Stimulated activated CD4-positive, alpha-beta T cell treated with anti-CD3 and anti-CD28 coated beads, Interleukin-15, amount 100 ng/mL, for 24 hours (primary cell): ENCODE measurements around the gene CASZ1.

ENCODE experiments used
- DNase-seq: peaks from one replicate; pipeline ENCODE4 v3.0.0-alpha.2; 2020

Gene CASZ1

DNA sequence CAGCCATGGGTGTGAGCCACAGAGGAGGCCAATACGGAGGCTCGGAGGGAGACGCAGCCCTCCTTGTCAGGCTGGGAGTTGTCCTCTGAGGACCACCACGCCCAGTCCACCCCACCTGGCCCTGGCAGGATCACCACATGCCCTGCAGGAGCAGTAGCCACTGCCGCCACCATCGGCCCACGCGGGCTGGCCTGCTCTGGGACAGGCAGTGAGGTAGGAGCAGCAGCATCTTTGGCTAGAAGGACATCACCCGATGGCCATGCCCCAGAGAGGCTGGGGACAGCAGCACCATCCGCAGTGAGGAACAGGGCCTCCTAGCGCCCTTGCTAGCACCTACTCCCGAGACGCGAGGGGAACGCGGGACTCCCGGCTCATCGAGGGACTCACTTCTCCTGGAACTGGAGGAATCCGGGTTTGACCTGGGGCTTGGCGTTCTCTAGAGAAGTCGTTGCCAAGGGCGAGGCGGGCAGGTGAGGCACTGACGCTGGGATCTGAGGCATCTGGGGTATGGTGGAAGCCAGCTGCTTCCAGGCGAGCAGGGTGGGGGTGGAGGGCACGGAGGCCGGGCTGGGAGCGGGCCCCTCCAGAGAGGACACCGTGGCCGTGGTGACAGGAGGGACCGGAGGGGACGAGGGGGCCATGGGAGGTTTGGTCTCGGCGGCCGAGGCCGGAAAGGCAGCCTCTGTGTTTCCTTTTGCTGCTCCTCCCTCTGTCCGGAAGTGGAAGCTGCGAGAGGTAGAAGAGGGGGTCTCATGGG is 148.9 kb downstream of the CASZ1 start:
- no peak for DNase-seq

GRCh38 chr1:10646347-10646861 is 150.0 kb downstream of the CASZ1 start:
- no peak for DNase-seq

GRCh38 chr1:10644307-10645128 is 151.9 kb downstream of the CASZ1 start:
- peak; percentile 20 for DNase-seq

DNA sequence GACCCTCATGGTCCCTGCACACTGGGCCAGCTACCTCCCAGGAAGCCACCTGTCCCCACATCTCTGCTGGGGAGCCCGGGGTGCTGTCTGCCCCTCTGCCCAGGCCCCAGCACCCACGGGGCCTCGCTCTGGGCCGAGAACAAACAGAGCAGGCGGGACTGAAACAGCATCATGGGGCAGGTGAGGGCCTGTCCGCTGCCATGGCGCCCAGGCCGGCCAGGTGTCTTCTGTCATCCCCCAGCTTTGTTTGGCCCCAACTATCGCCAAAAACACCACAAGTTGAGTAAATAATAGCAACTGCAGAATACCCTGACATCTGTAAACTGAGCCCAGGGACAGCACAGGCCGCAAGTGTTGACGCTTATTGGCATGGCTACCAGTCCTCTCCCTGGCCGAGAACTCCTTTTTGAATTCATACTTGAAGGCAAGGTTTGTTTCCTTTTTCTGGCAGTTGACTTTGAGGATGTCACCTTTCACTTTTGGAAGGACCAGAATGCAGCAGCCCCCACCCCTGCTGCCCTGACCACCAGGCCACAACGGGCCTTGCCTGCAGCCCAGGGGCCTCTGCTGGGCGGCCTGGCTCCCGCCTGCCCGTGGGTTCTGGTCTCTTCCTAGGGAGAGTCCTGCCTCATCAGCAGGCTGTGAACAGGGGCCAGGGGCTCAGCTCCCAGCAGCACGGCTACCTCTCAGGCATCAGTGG is 152.7 kb downstream of the CASZ1 start:
- no peak for DNase-seq

DNA sequence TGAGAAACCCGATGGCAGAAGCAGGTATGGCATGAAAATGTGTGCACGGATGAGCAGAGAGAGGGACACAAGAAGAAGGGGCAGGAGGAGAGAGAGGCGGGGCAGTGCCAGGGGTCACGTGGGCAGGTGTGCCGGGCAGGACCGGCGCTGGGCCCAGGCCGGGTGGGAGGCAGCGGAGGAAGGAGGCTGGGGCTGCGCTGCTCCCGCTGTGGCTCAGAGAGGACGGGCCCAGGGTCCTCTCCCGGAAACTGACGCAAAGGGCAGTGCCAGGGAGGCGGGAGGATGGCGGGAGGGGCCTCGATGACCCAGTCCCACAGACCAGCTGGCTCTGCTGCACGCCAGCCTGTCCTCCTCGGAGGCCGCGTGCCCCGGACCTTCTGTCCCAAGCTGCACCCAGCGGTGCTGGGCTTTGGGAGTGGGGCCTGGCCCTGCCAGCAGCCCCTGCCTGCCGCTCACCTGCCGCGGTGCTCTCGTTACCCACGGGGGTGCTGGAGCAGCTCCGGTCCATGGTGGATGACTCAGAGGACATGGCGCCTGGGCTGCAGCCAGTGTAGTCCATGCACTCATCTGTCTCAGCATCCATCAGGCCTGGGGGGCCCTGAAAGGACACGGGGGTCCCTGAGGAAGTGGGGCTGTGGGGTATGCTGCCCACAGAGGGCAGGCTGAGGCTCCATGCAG is 153.9 kb downstream of the CASZ1 start:
- DNase-seq: no peak

GRCh38 chr1:10641976-10642375 is 154.5 kb downstream of the CASZ1 start:
- DNase-seq: no peak

- no peak for DNase-seq
These were observed 155.4 kb downstream of the CASZ1 start for GRCh38 chr1:10640843-10641553.

DNA sequence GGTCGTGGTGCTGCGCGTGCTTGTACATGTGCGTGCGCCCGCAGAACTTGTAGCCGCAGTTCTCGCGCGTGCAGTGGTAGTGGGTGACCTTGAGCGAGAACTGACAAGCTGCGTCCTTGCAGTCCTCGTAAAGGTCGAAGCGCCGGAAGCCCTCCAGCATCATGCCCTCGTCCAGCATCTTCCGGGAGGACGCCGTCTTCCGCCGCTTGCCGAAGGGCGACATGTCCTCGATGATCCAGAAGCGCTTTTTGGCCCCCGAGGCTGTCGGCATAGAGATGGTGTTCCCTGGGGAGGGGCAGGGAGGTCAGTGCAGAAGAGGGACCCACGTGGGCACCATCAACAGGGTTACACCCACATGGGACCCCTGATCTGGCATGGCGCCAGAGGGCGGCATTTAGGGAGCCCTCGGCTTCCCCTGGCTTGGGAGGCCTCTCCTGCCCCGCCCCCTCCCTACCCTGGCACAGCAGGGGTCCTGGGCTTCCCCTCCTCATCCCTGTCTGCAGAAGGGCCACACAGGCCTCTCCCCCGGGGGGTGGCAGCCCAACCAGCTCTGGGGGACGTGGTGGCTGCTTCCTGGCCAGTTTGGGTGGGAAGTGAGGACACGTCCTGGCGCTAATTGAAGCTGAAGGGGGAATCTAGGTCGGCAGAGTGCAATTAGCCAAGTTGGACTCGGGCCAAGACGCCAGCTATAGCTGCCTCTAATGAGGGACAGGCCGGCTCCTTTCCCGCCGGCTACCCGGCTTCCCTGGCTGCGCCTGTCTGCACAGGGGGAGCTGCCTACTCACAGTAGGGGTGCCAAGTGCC is 156.5 kb downstream of the CASZ1 start:
- DNase-seq: no peak

GRCh38 chr1:10639011-10639774 is 157.3 kb downstream of the CASZ1 start:
- DNase-seq: no peak

GRCh38 chr1:10638559-10639005 is 157.9 kb downstream of the CASZ1 start:
- DNase-seq: no peak

- no peak for DNase-seq
These were observed 158.4 kb downstream of the CASZ1 start for GRCh38 chr1:10637834-10638558.

DNA sequence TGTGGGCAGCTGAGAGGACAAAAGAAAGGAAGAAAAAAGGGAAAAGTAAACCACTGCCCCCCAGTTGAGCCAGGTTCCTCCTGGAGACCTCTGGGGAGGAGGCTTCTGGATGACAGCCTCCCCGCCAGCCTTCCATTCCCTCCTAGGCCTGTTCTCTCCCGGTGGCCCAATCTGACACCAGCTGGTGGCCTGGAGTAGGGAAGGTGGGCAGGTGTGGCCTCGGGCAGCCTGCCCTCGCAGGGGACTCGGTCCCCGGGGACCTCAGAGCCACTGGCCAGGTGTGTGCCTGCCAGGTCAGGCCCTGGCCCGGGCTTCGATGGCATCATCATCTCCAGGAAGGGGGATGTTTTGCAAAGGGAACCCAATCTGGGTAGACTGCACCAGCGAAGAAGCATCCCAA is 159.0 kb downstream of the CASZ1 start:
- DNase-seq: no peak

- no peak for DNase-seq
These were observed 160.5 kb downstream of the CASZ1 start for GRCh38 chr1:10635992-10636391.

- no peak for DNase-seq
These were observed 161.2 kb downstream of the CASZ1 start for GRCh38 chr1:10635085-10635896.

GRCh38 chr1:10634428-10635084 is 161.9 kb downstream of the CASZ1 start:
- no peak for DNase-seq

DNA sequence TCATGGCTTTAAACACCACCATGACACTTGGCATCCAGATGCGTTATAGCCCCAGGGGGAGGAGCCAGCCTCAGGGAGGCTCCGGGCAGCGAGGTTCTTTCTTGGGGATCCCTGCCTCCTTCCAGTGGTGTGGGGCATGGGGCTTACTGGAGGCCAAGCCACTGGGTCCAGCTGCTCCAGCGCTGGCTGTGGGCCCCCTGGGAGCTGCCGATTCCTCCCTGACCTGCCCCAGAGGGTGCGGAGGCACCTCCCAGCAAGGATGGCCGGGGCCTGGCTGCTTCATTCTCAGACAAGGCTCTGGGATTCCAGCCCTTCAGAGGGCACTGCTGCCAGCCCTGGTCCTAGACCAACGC is 162.4 kb downstream of the CASZ1 start:
- DNase-seq: no peak

DNA sequence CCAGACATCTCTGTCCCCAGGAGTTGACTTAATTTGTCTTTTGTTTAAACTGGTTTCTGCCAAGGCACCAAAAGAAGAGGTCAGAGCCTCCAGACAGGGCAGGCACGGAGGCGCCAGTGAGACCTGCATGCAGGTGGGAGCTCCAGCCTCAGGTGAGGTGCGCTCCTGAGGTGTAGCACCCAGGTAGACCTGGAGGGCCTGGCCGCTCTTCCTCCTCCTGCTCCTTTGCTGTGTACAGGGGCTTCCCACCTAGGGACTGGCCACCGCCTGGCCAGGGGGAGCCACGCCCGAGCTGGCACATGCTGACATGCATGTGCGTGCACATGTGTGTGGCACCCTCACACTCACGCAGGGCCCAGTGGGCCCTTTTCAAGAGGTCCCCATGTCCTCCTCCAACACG is 163.0 kb downstream of the CASZ1 start:
- no peak for DNase-seq

DNA sequence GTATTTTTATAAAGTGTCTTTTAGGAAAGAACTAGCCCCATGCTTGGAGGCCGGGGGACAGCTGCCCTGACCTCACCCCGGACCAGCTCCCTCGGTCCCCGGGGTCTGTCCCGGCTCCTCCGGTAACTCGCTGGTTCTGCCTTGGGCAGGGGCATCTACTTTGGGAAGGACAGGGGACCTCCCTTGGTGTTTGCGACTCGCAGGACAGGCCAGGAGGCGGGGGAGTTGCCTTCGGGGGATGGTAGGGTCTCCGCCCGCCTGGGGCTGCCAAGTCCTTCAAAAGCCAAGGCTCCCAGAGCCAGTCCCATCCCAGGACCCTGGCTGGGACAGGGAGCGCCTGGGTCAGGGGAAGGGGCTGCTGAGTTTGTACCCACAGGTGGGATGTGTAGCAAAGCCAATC is 163.8 kb downstream of the CASZ1 start:
- no peak for DNase-seq
